Brain microvascular endothelial cell (primary cell): ENCODE measurements around the gene ACAD9.
A peak's percentile ranks its signal among the peaks of the same experiment; 100 is the strongest.

Experiments used
- DNase-seq: peaks from one replicate; pipeline ENCODE4 v3.0.0-alpha.2; 2020
- H3K27ac ChIP-seq: fragments of 250-450 bp; sonication (Bioruptor Pico); 2 replicates; pipeline ENCODE4 v1.5.1; 2020; ENCODE audit warnings: mild to moderate bottlenecking, moderate library complexity
- H3K27me3 ChIP-seq: fragments of 250-450 bp; sonication (Bioruptor Pico); replicated peaks from 2 replicates; pipeline ENCODE4 v1.5.1; 2020; ENCODE audit warnings: mild to moderate bottlenecking
- H3K36me3 ChIP-seq: fragments of 250-450 bp; sonication (Bioruptor Pico); replicated peaks from 2 replicates; pipeline ENCODE4 v1.5.1; 2020; ENCODE audit warnings: mild to moderate bottlenecking
- H3K4me3 ChIP-seq: 2 replicates; pipeline ENCODE4 v1.5.1; 2011; ENCODE audit warnings: low read depth, mild to moderate bottlenecking, control low read depth, low read length, moderate library complexity
- CTCF ChIP-seq: IDR thresholded peaks from 2 replicates; pipeline ENCODE4 v1.5.1; 2011; ENCODE audit warnings: low read depth, mild to moderate bottlenecking, moderate library complexity, low read length, control low read depth, inconsistent platforms; ENCODE audit errors: missing control alignments
- in situ Hi-C: cut with HindIII; loops from 2 replicates; pipeline ENCODE4 v1.10.0; 2017; ENCODE audit warnings: low sequenced_read_pairs, low pct_ligation_motif_present

The ACAD9 gene

GRCh38 chr3:128950223-128950938 lies 71.0 kb downstream of the ACAD9 start:
- Histone ChIP-seq H3K27ac (no peak overlapping the region), H3K36me3 (no peaks in the 10 kb centered on the region), H3K4me3 (no peak overlapping the region), H3K27me3 (no peaks in the 10 kb centered on the region)
- TF ChIP-seq CTCF, result peak; percentile 51
- DNase-seq, result peak; percentile 23
- in situ Hi-C loops, result no loop called here

GRCh38 chr3:128956440-128956839 lies 77.0 kb downstream of the ACAD9 start:
- Histone ChIP-seq H3K36me3 (no peaks in the 10 kb centered on the region), H3K27ac (no peak overlapping the region), H3K27me3 (no peaks in the 10 kb centered on the region), H3K4me3 (no peak overlapping the region)
- no peak for TF ChIP-seq CTCF
- in situ Hi-C loops, result no loop called here
- no peak for DNase-seq
